HG02623 (cell line): ENCODE results near the gene MCU.
"Not testable (repeated sequence)": the region's sequence is repeated elsewhere in the genome, so short reads cannot be mapped to it uniquely, and the experiment has no call there.

ENCODE experiments used
- ATAC-seq: cut with Tn5 transposase; IDR thresholded peaks from one replicate; pipeline ENCODE4 v1.9.1; 2021; ENCODE audit warnings: moderate library complexity; ENCODE audit not compliant: unreplicated experiment

MCU gene

DNA sequence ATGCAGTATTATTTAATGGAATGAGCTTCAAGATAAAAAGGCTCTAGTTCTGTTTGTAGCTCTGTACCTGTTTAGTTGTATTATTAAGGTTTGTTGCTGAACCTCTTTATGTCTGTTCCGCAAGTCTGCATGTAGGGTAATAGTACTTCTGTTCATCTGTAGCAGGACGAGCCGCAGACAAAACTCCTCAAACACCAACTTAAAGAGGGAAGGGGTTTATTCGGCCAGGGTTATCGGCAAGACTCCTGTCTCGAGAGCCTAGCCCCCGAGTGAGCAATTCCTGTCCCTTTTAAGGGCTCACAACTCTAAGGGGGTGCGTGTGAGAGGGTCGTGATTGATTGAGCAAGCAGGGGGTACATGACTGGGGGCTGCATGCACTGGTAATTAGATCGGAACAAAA is 67.0 kb downstream of the MCU start:
- not testable (repeated sequence) for ATAC-seq

DNA sequence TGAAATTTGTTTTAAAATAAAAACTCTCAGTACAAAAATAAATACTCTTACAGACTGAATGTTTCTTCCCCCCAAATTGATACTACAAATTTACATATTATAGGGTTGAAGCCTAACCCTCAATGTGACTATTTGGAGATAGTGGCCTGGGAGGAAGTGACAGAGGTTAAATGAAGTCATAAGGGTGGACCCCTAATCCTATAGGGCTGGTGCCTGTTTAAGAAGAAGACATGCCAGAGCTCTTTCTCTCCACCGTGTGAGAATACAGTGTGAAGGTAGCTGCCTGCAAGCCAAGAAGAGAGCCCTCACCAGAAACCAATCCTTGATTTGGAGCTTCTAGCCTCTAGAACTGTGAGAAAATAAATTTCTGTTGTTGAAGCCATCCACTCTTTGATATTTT is 67.6 kb downstream of the MCU start:
- ATAC-seq = no peak

DNA sequence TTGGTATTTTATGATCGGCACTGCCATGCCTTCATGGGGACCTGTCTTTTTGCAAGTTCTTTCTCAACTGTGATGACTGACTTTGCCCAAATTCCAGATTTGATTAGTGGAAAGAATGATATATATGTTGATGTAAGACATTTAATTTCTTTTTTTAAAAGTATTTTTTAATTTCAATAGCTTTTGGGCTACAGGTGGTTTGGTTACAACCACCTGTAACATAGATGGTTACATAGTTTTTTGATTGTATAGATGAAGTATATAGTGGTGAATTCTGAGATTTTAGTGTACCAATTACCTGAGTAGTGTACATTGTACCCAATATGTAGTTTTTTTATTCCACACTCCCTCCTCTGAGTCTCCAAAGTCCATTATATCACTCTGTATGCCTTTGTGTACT is 69.6 kb downstream of the MCU start:
- no peak for ATAC-seq

DNA sequence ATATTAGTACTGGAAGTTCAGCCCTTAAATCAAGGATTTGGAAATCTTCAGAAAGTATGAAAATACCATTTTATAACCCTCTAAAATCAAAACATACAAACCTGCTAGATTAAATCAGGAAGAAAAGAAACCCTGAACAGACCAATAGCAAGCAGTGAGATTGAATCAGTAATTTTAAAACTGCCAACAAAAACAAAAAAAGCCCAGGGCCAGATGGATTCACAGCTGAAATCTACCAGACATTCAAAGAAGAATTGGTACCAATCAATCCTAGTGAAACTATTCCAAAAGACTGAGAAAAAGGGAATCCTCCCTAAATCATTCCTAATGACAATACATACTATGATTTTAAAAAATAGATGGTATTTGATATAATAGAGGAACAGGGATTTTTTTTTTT is 70.1 kb downstream of the MCU start:
- ATAC-seq = no peak

DNA sequence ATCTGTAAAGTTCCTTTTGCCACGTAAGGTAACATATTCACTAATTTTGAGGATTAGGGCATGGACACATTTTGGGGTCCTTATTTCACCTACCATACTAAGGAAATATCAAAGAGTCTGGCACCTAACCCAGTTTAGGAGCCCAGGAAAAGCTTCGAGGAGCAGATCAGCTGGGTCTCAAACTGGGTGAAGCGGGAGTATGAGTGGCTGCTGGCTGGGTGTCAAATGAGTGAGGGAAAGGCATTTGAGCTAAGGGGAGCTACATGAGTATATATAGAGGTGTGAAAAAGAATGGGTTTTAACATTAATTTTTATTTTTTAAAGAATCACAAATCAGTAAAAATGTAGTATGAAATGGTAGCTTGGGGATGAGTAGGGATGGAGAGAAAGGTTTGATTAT is 71.3 kb downstream of the MCU start:
- no peak for ATAC-seq

DNA sequence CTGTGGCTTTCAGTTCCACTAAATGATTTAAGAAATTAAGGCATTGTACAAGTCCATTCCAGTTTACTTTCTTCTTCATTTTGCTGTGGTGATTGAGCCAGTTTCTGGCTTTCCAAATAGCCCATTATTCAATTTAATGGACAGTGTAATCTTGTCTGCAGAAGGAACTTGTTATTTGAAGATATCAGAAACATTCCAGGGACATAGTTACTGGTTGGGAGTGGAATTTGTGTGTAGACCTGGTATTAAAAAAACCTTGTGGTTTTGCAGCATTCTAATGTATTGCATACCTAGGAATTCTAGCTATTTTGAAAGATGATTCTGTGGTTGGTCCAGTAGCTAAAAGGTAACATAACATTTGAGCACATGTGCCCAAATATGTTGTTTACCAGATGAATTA is 72.2 kb downstream of the MCU start:
- no peak for ATAC-seq

DNA sequence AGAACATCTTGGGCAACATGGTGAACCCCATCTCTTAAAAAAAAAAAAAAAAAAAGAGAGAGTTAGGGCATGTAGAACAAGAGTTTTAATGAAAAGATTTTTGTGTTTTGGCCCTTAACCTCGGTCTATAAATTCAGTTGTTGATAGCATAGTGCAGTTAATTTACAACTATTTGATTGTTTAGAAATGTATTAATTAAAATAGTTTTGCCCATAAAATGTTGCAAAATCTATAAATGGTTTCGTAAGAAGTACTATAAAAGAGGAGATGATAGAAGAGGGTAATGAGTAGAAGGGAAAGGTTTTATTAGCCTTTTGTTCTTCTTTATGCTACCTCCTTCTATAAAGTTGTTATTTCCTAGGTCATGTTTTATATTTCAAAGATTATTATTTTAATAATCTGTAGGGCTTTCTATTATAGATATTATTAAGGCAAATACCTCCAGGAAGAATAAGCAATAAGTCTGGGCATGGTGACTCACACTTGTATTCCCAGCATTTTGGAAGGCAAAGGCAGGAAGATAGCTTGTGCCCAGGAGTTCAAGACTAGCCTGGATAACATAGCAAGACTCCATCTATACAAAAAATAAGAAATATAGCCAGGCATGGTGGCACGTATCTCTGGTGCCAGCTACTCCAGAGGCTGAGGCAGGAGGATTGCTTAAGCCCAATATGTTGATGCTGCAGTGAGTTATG is 73.3 kb downstream of the MCU start:
- ATAC-seq = no peak

DNA sequence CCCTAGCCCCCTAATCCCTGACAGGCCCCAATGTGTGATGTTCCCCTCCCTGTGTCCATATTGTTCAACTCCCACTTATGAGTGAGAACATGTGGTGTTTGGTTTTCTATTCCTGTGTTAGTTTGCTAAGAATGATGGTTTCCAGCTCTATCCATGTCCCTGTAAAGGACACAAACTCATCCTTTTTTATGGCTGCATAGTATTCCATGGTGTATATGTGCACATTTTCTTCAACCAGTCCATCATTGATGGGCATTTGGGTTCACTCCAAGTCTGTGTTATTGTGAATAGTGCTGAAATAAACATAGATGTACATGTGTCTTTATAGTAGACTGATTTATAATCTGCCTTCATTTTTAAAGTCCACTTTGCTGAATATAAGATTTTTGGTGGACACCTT is 79.3 kb downstream of the MCU start:
- not testable (repeated sequence) for ATAC-seq

DNA sequence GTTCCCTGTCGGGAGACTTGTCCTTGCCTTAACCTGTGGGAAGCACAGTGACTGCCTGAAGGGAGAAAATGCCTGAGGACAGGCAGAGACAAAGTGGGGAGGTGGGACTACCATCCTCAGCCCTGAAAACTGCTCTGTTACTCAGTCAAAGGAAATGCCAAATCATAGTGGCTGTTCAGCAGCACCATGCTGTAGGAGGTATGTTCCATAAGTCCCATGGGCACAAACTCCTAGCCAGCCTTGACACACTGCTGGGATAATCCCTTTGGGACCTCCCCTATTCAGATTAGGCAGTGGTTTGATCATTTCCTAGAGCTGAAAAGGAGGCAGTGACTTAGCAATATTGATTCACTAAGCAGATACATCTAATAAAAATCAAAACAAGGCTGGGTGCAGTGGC is 80.1 kb downstream of the MCU start:
- no peak for ATAC-seq

DNA sequence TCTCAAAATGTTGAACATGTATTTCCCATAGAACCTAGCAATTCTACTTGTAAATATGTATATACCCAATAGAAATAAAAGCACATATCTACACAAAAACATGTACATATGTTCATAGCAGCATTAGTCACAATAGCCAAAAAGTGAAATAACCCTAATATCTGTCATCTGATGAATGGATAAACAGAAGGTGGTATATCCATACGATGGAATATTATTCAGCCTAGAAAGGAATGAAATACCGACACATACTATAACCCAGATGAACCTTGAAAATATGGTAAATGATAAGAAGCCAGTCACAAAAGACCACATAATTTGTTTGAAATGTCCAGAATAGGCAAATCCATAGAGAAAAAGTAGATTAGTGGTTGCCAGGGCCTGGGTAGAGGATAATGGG is 87.9 kb downstream of the MCU start:
- no peak for ATAC-seq

DNA sequence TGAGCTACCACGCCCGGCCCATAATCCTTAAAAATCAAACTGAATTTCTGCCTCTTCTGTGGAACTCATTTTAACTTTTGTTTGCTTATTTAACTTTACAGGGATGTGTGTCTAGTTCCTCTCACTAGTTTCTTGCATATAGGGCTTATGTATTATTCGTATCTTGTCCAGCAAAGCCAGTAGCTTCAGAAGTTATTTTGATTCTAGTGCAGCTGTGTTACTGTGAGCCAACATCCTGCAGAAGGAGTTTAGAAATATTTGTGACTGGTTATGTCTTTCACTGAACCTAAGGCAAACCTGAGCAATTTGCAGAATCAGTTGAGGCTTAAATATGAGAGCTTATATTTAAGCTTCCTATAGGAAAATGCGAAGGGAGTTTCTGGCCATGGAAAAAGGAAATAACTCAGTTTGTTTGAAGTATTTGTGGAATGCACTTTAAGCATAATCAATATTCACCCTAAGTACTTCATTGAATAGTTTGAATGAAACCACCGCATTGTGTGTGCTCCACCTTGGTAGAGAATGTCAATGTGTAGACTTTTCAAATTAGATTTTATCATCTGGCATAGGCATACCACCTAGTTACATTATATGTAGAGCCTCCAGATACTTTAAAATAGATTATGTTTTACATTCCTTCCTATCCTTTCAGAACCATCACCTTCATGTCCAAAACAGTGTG is 90.8 kb downstream of the MCU start:
- ATAC-seq = no peak

DNA sequence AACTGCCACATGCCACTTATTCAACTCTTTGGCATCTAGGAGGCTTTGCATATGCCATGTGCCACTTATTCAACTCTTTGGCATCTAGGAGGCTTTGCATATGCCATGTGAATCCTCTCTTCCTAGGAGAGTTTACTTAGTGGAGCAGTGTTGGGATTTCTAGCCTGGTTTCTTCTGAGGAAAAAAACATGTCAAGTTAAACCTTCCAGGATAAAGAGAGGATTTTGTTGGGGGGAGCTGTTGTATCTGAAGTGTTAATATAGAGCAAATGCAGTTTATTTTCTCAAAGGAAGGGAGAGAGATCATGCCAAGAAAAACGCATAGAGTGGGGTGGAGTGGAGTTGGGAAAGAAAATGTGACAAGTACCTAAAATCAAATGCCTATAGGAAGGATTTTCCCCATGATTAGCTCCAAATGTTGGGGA is 91.5 kb downstream of the MCU start:
- no peak for ATAC-seq

DNA sequence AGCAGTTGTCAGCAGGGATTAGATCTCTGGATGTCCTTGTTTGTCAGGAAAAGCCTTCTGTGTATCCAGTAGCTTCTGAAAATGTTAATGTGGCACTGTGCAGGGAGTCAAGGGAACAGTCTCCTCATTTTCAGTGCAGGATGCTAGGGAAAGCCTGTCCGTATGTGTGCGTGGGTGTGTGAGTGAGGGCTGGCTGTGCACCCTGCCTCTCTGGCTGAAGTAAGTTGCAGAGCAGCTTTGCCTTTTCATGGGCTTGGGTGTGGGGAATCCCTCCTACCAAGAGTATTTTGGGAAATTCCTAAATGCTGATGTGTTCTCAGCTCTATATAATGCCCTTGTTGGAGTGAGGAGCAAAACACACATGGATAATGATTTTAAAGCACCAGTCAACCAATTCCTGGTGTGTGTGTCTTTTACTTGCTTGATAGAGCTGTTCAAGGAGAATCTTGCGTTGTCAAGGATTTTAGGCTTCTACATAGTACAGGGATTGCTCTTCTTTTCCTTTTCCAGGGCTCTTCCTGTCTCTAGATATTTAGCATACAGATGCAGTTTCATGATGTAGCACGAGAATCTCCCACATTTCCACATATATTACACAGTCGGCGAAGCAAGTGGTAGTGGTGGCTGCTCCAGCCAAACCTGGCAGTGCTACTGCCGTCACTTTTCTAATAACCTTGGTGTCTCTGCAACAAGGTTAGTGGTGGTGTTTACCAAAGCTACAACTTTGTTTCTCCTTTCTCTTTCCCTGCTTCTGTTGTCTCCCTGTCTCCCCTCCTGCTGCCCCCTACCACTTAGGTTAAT is 92.8 kb downstream of the MCU start:
- ATAC-seq = no peak

DNA sequence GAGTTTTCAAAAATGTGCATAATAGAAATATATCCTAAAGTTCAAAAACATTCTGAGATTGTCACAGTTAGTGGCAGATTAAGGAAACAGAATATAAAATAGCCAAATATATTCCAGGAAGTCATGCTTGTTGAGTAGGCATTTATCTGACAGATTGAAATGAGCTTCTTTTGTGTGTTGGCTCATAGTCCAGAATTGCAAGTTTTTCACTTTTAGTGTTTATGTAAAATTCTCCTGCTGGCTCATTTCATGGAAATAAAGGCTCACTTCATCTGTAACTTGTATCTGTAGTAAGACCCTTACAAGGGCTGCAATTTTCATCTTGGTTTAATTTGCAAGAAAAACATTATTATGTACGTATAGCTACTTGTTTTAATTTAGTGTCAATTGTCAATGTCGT is 93.5 kb downstream of the MCU start:
- no peak for ATAC-seq

DNA sequence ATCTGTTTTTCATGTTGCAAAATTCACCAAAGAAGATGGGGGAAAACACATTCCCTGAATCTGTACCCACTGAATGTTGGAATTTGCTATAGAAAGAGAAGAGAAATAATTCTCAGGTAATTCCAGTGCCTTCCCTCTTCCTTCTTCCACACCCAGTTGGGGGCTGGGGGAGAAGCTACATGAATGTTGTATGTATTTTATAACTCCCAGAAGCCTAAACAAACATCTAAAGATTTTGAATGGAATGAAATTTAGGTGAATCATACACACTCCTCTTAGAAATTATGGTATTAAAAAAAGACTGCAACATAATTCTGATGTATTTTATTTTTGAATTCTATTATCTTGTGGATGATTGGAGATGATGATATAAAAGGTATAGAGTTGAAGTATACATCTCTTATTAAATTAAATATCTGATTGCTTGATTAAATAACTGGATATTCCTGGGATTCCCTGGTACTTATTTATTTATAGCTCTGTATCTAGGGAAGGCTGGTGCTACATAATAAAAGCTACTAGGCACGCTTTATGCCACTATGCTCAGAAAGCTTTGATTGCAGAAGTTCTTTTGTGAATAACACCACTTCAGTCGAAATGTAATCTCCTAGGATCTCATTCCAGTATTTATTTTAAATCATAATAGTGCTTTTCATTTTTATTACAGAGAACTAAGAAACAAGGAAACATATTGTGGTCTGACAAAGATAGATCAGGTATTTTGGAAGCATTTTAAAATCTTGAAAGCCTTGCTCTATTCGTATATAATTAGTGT is 98.5 kb downstream of the MCU start:
- ATAC-seq = no peak

DNA sequence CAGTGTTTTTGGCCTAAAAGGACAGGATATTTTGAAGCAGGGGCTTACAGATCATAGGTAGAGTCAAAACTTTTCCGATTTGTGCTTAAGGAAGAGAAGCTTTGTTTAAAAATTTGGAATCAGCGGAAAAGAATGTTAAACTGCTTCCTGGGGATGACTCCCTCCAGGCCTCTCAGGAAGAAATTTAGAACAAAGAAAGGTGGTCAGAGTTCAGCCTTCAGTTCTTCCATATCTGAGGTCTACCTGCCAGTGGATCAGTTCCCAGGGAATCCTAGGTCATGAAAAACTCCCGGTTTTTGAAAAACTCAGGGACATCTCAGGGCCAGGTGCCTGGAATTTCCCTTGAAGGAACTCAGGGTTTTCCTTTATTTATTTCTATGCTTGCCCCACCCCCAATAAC is 100.3 kb downstream of the MCU start:
- ATAC-seq = no peak

DNA sequence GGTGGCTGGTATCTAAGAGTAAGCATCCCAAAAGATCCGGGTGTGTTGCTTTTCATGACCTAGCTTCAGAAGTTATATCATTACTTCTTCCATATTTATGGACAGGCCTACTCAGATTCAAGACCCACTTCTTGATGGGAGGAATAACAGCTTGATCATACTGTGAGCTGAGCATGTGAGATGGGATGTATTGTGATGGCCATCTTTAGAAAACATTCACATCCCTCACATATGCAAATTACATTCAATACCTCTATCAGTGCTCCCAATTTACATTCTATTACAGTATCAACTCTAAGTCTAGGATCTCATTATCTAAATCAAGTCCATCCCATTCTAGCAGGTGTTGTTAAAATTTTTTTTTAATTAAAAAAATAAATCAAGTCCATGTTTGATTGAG is 101.8 kb downstream of the MCU start:
- no peak for ATAC-seq

DNA sequence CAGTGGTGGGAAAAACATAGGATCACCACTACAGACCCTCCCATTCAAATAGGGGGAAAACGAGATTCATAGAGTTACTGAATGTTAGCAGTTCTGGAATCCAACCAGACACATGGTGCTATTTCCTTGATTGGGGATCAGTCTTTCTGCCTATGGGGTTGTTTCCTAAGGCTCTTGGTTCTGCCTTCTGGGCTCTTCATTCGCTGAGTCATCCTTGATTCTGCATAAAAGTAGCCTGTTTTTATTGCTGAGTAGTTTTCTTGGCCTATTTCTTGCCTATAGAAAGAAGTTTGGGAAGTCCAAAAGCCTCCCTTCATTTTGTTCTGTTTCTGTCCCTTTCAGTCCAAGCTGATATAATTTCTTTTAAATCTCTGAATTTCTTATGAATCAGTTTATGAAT is 102.3 kb downstream of the MCU start:
- no peak for ATAC-seq

DNA sequence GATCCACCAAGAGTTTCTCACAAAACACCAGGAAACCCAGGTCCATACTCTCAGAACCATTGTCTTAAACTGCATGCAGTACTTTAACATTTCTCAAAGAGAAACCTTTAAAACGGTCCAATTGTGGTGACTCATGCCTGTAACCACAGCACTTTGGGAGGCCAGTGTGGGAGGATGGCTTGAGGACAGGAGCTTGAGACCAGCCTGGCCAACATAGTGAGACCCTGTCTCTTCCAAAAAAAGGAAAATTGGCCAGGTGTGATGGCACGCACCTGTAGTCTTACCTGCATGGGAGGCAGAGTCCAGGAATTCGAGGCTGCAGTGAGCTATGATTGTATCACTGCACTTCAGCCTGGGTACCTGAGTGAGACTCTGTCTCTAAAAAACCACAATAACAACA is 104.1 kb downstream of the MCU start:
- ATAC-seq = no peak

DNA sequence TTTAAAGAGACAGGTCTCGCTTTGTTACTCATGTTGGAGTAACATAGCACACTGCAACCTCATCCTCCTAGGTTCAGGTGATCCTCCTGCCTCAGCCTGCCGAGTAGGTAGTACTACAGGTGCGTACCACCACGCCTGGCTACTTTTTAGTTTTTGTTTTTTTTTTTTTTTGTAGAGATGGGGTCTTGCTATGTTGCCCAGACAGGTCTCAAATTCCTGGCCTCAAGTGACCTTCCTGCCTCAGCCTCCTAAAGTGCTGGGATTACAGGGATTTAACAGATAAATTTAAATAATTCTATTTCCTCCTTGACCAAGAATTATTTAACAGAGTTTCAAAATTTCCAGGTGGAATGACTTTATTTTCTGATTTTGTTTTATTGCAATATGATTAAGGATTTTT is 104.6 kb downstream of the MCU start:
- no peak for ATAC-seq

DNA sequence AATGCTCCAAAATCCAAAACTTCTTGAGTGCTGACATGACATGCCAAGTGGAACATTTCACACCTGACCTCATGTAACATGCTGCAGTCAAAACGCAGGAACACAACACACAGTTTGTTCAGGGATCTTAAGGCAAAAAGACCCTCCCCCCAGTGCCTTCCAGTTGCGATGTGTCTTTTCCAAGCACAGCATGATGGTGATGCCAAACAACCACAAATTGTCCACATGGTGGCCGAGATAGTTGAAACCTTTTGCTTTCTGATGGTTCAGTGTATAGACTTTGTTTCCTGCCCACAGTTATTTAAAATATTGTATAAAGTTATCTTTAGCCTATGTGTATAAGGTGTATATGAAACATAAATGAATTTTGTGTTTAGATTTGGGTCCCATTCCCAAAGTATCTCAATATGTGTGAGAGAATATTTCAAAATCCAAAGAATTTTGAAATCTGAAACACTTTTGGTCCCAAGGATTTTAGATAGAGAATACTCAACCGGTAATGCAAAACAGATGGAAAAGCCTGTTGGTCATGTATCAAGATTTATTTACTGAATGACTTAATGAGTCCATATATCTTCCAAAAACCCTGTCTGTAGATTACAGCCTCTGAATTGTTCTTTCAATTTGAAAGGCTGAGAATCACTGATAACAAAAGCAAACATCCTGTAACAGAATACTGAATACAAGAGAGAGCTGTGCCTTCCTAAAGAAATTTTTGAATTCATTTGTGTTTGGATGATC is 108.2 kb downstream of the MCU start:
- no peak for ATAC-seq
